HG03571 (cell line): ENCODE data around the gene AOAH.

Source experiments
- ATAC-seq: cut with Tn5 transposase; IDR thresholded peaks from one replicate; pipeline ENCODE4 v1.9.1; 2021; ENCODE audit not compliant: unreplicated experiment

Gene AOAH

GRCh38 chr7:36638140-36638539 is 86.2 kb downstream of the AOAH start:
- ATAC-seq, result no peak

GRCh38 chr7:36637417-36637816 is 86.9 kb downstream of the AOAH start:
- no peak for ATAC-seq

- no peak for ATAC-seq
These were observed 88.2 kb downstream of the AOAH start for GRCh38 chr7:36636126-36636525.

- ATAC-seq, result no peak
These were observed 89.2 kb downstream of the AOAH start for GRCh38 chr7:36635091-36635490.

- no peak for ATAC-seq
These were observed 90.9 kb downstream of the AOAH start for GRCh38 chr7:36633377-36633776.

GRCh38 chr7:36630112-36630650 is 94.1 kb downstream of the AOAH start:
- ATAC-seq, result no peak

GRCh38 chr7:36629351-36629750 is 94.9 kb downstream of the AOAH start:
- no peak for ATAC-seq

GRCh38 chr7:36627836-36628235 is 96.5 kb downstream of the AOAH start:
- ATAC-seq, result no peak

- no peak for ATAC-seq
These were observed 98.2 kb downstream of the AOAH start for GRCh38 chr7:36626111-36626510.

- no peak for ATAC-seq
These were observed 99.0 kb downstream of the AOAH start for GRCh38 chr7:36625247-36625646.

- ATAC-seq, result no peak
These were observed 101.0 kb downstream of the AOAH start for GRCh38 chr7:36623247-36623646.

GRCh38 chr7:36621396-36621795 is 102.9 kb downstream of the AOAH start:
- ATAC-seq, result no peak

GRCh38 chr7:36620166-36620708 is 104.1 kb downstream of the AOAH start:
- no peak for ATAC-seq

- ATAC-seq, result no peak
These were observed 106.9 kb downstream of the AOAH start for GRCh38 chr7:36617408-36617807.

GRCh38 chr7:36615852-36616540 is 108.3 kb downstream of the AOAH start:
- ATAC-seq, result no peak

- no peak for ATAC-seq
These were observed 109.3 kb downstream of the AOAH start for GRCh38 chr7:36614959-36615358.

GRCh38 chr7:36613031-36613614 is 111.2 kb downstream of the AOAH start:
- no peak for ATAC-seq

GRCh38 chr7:36611703-36612102 is 112.6 kb downstream of the AOAH start:
- no peak for ATAC-seq

GRCh38 chr7:36607721-36608095 is 116.6 kb downstream of the AOAH start:
- ATAC-seq, result no peak

- no peak for ATAC-seq
These were observed 117.1 kb downstream of the AOAH start for GRCh38 chr7:36606976-36607720.

GRCh38 chr7:36606153-36606975 is 117.9 kb downstream of the AOAH start:
- no peak for ATAC-seq
